SJSA1 (cell line): ENCODE results near the gene HADHA. TPM values are rescaled to one million over a fixed set of nuclear protein-coding genes. Genes with fewer than 3 reads are reported as not detected.

Source experiments
- DNase-seq, 2 experiments: peaks; one replicate each; pipeline ENCODE4 v3.0.0-alpha.2; 2015 to 2020; ENCODE audit warnings: low spot score in 2 of 2, low read depth in 1 of 2
- H3K27ac ChIP-seq: fragments of 250-450 bp; sonication (Bioruptor Pico); 2 replicates; pipeline ENCODE4 v1.5.1; 2020; ENCODE audit warnings: mild to moderate bottlenecking, moderate library complexity
- H3K27me3 ChIP-seq: fragments of 250-450 bp; sonication (Bioruptor Pico); replicated peaks from 2 replicates; pipeline ENCODE4 v1.5.1; 2020; ENCODE audit warnings: mild to moderate bottlenecking, moderate library complexity
- H3K36me3 ChIP-seq: fragments of 250-450 bp; sonication (Bioruptor Pico); 2 replicates; pipeline ENCODE4 v1.5.1; 2020; ENCODE audit warnings: mild to moderate bottlenecking
- H3K4me1 ChIP-seq: fragments of 250-450 bp; sonication (Bioruptor Pico); replicated peaks from 2 replicates; pipeline ENCODE4 v1.6.1; 2021; ENCODE audit warnings: mild to moderate bottlenecking
- H3K4me3 ChIP-seq: fragments of 250-450 bp; sonication (Bioruptor Pico); 2 replicates; pipeline ENCODE4 v1.5.1; 2020; ENCODE audit warnings: mild to moderate bottlenecking
- H3K9me3 ChIP-seq: fragments of 250-450 bp; sonication (Bioruptor Pico); replicated peaks from 2 replicates; pipeline ENCODE4 v1.5.1; 2020; ENCODE audit warnings: mild to moderate bottlenecking
- total RNA-seq: library from RNA; depleted of rRNA; stranded (reverse); fragments of >200 nt; shearing (Covaris generic); gene quantifications from 2 replicates; pipeline ENCODE4 v1.2.3, GENCODE V29; 2014; rRNA removed

HADHA gene
- 111 and 114 TPM in 2 replicates for total RNA-seq

DNA sequence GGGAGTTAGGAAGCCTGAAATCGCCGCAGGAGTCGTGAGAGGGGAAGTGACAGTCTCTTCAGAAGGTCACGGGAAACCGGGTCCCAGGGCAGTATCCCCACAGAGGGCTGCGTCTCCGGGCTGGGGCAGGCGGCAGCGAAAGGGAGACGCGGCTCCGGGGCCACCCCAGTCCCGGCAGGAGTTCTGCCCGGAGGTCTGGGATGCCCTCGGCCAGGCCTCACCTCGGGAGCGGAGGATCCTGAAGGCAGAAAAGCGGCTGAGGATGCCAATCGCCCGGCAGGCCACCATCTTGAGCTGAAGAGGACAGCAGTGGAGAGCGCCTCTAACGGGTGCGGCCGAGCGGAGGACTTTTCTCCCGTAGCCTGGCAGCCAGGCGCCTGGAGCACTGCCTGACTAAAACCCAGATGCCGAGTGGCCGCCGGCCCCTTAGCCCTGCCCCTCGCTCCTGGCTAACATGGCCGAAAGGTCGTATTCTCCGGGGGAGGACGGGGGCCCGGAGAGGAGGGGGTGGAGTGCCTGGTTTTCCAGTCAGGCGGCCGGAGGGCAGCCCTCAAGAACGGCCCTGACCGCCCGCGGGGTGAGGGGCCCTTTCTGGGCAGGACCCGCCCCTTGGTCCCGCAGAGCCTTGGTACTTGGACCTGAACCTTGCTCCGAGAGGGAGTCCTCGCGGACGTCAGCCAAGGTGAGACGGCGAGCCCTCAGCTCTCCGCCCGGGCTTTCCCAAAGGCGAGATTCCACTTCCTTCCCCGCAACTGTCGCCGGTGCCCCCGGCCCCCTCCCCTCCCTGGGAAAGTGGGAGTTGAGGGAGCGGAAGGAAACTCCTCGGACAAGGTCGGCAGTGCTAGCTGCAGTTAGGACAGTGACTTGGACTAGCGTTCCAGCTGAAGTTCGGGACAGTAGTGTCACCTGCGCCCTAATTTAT is at the start of gene HADHA, which contains the start of gene HADHB:
HADHA (minus strand) TSS at position 324 of the 922 bp plus-strand sequence; CDS start at position 288, 36 bp downstream.
HADHB (plus strand) TSS at position 631 of the 922 bp plus-strand sequence. CDS start 9,316 bp downstream, outside the sequence.
- H3K27ac ChIP-seq, result peak within 1 kb of the TSS; percentile 96
- no peaks in the 10 kb centered on the region for H3K9me3 ChIP-seq
- peak; percentile 94 to 99 for DNase-seq
- H3K4me3 ChIP-seq, result peak within 1 kb of the TSS; percentile 66
- H3K27me3 ChIP-seq, result no peaks in the 10 kb centered on the region
- peaks cover 2% of the 10 kb centered on the region; the same call in 1 of the 2 replicates for H3K36me3 ChIP-seq
- peaks cover 13% of the 10 kb centered on the region for H3K4me1 ChIP-seq

DNA sequence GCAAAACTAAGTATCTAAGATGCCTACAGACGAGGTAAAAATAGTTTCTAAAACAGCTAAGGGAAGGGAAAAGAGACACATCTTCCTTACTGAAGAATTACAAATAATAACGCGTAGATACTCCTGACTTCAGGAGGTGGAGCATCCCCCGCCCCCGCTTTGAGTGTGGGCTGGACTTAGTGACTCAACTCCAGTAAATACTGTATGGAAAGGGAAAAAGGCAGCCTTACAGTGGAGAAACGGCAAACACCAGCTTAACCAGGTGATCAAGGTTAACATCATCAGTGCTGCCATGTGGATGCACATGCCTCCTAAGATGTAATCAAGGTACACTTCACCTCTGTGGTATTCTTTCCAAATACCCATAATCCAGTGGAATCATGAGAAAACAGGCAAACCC is 48.2 kb upstream of the HADHA start:
- no peak for DNase-seq
- H3K4me3 ChIP-seq, result no peak overlapping the region
- H3K4me1 ChIP-seq, result 0 out of 2 replicates have a peak, but pooled peaks cover 3% of the 10 kb centered on the region
- H3K9me3 ChIP-seq, result no peaks in the 10 kb centered on the region
- no peaks in the 10 kb centered on the region for H3K27me3 ChIP-seq
- H3K27ac ChIP-seq, result no peak overlapping the region
- peaks cover 1% of the 10 kb centered on the region; the same call in 1 of the 2 replicates for H3K36me3 ChIP-seq

DNA sequence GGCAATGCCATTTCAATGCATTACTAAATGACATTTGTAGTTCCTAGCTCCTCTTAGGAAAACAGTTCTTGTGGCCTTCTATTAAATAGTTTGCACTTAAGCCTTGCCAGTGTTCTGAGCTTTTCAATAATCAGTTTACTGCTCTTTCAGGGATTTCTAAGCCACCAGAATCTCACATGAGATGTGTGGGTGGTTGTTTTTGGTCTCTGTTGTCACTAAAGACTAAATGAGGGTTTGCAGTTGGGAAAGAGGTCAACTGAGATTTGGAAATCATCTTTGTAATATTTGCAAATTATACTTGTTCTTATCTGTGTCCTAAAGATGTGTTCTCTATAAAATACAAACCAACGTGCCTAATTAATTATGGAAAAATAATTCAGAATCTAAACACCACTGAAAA is 45.6 kb upstream of the HADHA start:
- Histone ChIP-seq H3K27me3 (no peaks in the 10 kb centered on the region), H3K4me1 (0 out of 2 replicates have a peak, but pooled peaks cover 3% of the 10 kb centered on the region), H3K9me3 (no peaks in the 10 kb centered on the region), H3K4me3 (no peak overlapping the region), H3K27ac (no peak overlapping the region), H3K36me3 (peaks cover 19% of the 10 kb centered on the region)
- no peak for DNase-seq

DNA sequence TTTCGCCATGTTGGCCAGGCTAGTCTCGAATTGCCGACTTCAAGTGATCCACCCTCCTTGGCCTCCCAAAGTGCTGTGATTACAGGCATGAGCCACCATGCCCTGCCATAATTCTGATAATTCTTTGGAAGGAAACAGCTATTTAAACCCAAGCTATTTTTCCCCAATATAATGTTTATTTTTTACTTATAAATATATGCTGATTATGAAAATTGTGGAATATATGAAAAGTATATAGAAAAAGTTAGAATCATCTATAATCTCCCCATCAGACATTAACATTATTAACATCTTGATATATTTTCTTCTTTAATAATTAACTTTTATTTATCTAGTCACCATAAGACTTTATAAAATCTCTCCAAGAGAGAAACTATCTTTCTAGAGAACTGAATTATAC is 41.5 kb upstream of the HADHA start:
- H3K9me3 ChIP-seq, result no peaks in the 10 kb centered on the region
- peaks cover 8% of the 10 kb centered on the region for H3K4me1 ChIP-seq
- H3K36me3 ChIP-seq, result peaks cover 39% of the 10 kb centered on the region
- H3K27ac ChIP-seq, result no peak overlapping the region
- H3K4me3 ChIP-seq, result no peak overlapping the region
- no peaks in the 10 kb centered on the region for H3K27me3 ChIP-seq
- DNase-seq, result no peak

DNA sequence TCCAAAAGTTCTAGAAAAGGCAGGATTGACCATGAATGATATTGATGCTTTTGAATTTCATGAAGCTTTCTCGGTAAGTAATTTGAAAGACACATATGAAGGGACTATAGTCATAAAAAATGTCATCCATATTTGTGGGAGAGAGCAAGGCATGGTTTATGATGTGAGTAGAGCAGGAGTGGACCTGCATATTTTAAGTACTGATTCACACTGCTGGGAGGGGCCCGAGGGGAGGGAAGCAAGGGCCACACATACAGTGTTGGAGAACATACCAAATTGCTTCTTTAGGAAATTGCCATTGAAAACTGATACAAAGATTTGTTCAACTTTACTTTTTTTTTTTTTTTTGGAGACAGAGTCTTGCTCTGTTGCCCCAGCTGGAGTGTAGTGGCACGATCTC is 39.7 kb upstream of the HADHA start:
- Histone ChIP-seq H3K9me3 (no peaks in the 10 kb centered on the region), H3K27me3 (no peaks in the 10 kb centered on the region), H3K27ac (0 out of 2 replicates have a peak overlapping the region, but pooled peaks have one; percentile 10), H3K4me3 (no peak overlapping the region), H3K36me3 (peaks cover 48% of the 10 kb centered on the region), H3K4me1 (peaks cover 8% of the 10 kb centered on the region)
- peak in 1 of 2 experiments; percentile 25 for DNase-seq

DNA sequence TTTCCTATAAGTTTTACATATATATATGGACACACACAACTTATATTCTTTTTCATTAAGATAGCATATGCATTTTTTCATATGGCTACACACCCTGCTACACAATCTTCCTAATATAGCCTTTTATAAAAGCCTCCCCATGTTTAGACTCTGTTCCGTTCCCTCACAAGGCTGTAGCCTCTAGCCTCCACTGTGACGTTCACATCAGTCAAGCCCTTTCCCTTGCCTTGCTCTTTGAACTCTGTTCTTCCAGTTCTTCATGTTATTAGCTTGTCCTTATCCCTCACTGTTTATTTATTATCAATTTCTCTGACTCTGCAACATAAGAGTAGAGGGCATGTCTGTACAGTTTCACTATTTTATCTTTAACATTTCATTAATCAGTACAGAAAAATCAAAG is 39.2 kb upstream of the HADHA start:
- Histone ChIP-seq H3K27me3 (no peaks in the 10 kb centered on the region), H3K4me3 (no peak overlapping the region), H3K27ac (0 out of 2 replicates have a peak overlapping the region, but pooled peaks have one; percentile 10), H3K4me1 (peaks cover 8% of the 10 kb centered on the region), H3K9me3 (no peaks in the 10 kb centered on the region), H3K36me3 (peaks cover 53% of the 10 kb centered on the region)
- no peak for DNase-seq

DNA sequence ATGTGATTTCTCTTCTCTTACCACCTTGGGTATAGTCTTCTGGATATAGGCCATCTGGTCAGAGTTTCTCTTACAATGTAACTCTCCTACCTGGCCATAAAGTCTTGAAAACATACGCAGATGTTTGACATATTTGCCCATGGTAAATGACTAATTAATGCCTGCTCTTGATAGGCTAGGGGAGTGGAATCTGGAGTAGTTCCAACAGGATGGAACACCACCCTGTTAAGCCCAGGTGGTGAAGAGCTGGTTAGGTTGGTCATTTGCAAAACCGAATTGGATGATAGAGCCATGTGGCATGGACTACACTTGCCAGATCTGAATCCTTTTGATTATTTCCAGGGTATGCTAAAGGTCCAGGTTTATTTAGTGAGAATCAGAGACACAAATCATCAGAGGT is 36.8 kb upstream of the HADHA start:
- Histone ChIP-seq H3K36me3 (peaks cover 59% of the 10 kb centered on the region), H3K9me3 (no peaks in the 10 kb centered on the region), H3K4me1 (peaks cover 8% of the 10 kb centered on the region), H3K27me3 (no peaks in the 10 kb centered on the region), H3K4me3 (no peak overlapping the region), H3K27ac (no peak overlapping the region)
- no peak for DNase-seq

DNA sequence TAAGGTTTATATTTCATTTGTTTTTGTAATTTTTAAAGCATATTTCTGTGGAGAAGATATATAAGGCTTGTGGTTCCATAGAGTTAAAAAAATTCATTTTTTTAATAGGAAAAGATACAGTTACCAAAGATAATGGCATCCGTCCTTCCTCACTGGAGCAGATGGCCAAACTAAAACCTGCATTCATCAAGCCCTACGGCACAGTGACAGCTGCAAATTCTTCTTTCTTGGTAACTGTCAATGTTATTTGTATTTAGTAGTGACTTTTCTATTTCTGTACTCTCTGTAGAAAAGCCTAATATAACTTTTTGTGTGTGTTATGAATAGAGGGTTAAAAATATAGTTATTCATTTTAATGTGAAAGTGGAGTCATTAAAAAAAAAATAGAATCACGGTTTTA is 35.5 kb upstream of the HADHA start:
- H3K9me3 ChIP-seq, result no peaks in the 10 kb centered on the region
- H3K4me3 ChIP-seq, result no peak overlapping the region
- peaks cover 58% of the 10 kb centered on the region for H3K36me3 ChIP-seq
- H3K4me1 ChIP-seq, result peaks cover 8% of the 10 kb centered on the region
- DNase-seq, result no peak
- no peak overlapping the region for H3K27ac ChIP-seq
- no peaks in the 10 kb centered on the region for H3K27me3 ChIP-seq

DNA sequence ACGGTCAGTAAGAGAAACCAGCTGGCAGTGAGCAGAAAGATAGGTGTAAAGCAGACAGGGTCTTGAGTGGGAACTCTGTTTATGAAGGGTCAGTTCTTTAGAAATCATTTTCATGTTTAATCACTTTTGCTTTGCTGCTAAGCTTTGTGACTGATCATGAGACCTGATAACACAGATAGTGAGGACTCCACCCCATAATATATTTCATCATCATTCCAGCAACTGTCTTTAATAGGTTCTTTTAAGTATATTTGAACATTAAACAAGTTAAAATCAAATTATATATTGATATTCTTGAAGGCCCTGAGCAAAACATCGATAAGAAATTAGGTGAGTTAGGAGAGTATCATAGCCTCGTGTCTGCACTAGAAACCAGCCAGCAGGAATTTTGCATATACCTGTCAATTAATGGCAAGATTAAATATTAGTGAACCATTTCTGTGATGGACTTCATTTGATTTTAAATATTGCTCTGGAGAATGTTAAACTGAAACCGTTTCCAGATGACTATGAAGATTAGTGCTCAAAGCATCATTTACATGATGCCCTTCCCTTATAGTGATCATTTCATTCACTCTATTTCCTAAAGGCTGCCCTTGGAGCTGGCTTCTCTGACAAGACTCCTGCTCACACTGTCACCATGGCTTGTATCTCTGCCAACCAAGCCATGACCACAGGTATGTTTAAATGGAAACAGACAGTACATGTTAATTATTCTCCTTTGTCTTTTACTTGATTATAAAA is 32.2 kb upstream of the HADHA start:
- Histone ChIP-seq H3K9me3 (no peaks in the 10 kb centered on the region), H3K4me3 (no peak overlapping the region), H3K4me1 (peaks cover 4% of the 10 kb centered on the region), H3K27me3 (no peaks in the 10 kb centered on the region), H3K36me3 (peaks cover 53% of the 10 kb centered on the region), H3K27ac (no peak overlapping the region)
- no peak for DNase-seq

DNA sequence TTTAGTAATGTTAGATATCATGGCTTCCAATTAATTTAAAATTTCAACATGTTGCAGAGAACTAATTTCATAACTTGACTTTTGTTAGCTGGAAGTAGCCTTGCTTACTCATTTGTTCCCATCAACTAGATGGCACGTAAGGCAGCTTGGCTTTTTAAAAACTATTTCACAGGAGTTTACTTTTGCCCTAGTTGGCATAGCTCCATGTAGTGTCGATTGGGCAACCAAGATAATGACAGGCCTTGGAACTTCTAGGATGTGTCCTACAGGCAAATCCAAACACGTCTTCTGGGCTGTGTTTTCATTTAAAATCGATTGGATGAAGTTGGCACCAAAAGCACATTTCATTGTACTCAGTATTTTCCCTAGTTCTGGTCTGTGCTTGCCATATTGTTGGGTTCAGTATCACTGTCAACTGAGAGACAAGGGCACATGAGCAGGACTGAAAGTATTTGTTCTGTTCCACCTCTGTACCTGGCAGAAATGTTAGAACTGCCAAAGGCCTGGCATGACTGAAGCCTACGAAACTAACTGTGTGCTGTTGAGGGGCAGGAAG is 29.7 kb upstream of the HADHA start:
- Histone ChIP-seq H3K27ac (no peak overlapping the region), H3K27me3 (no peaks in the 10 kb centered on the region), H3K4me1 (peaks cover 8% of the 10 kb centered on the region), H3K4me3 (no peak overlapping the region), H3K36me3 (peaks cover 41% of the 10 kb centered on the region), H3K9me3 (no peaks in the 10 kb centered on the region)
- no peak for DNase-seq

DNA sequence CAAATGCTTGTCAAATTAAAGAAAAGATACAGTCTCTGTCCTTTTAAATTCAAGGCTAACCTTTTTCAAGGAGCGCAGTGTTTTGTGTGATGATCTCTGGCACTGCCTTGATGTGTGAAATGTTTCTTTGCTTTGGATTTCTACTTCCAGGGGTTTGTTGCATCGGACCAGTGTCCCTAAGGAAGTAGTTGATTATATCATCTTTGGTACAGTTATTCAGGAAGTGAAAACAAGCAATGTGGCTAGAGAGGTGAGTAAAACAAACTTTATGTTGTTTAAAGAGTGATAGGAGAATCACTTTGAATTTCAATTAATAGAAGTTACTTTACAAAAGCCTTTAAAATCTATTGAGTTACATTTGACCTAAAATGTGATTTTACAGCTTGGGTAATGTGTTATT is 29.1 kb upstream of the HADHA start:
- DNase-seq, result no peak
- no peak overlapping the region for H3K4me3 ChIP-seq
- peaks cover 34% of the 10 kb centered on the region for H3K36me3 ChIP-seq
- H3K9me3 ChIP-seq, result no peaks in the 10 kb centered on the region
- H3K27ac ChIP-seq, result no peak overlapping the region
- H3K4me1 ChIP-seq, result peaks cover 8% of the 10 kb centered on the region
- no peaks in the 10 kb centered on the region for H3K27me3 ChIP-seq

DNA sequence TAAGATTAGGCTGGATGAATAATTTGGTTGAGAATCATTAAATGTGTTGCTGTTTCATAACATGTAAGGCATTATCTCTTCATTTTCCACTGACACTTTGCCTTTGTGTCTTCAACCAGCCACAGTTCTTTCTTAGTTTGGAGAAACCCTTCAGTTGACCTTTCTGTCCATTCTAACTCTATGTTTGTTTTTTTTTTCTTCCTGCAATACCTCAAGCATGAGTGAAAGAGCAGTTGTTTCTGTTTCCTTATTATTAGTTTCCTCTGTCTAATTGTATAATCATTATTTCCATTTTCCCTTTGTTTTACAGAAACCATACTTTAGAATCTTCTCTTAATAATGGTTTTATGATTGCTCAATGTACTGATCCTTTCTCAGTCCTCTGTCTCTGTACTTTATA is 25.9 kb upstream of the HADHA start:
- Histone ChIP-seq H3K9me3 (no peaks in the 10 kb centered on the region), H3K27me3 (no peaks in the 10 kb centered on the region), H3K27ac (no peak overlapping the region), H3K4me3 (no peak overlapping the region), H3K36me3 (peaks cover 13% of the 10 kb centered on the region), H3K4me1 (peaks cover 8% of the 10 kb centered on the region)
- no peak for DNase-seq

DNA sequence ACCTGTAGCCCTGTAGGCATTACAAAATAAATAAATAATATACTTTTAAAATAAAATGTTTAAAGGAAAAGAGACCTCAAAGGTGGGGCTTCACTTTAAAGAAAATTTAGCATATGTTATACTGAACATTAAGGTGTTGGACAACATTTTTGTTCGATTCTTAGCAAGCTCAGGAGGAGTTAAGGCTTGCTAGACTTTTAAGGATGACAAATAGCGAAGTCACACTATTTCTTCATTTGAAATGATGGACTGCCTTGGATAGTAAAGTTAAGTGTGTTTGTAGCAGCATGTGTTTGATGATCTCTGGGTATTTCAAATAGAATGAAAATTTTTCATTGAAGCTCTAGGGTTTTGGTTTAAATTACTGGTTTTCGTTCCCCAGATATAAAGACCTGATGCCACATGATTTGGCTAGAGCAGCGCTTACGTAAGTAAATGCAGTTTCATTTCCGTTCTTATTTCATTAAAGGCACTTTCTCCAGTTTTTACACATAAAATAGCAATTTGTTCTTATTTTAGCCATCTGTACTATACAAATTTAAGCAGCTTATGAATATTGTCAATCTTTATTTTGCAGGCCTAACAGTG is 25.2 kb upstream of the HADHA start:
- H3K4me3 ChIP-seq, result no peak overlapping the region

More for the DNA sequence above, 25.2 kb upstream of the HADHA start:
- Histone ChIP-seq H3K36me3 (peaks cover 10% of the 10 kb centered on the region), H3K27ac (no peak overlapping the region), H3K4me1 (peaks cover 8% of the 10 kb centered on the region), H3K27me3 (no peaks in the 10 kb centered on the region), H3K9me3 (no peaks in the 10 kb centered on the region)
- no peak for DNase-seq
